Measurements from ENCODE around the gene MT2A.

GRCh38 chr16:56610017-56610608 lies 1.7 kb downstream of the MT2A start:
- TF ChIP-seq CTCF (IDR thresholded peaks at IDR 0.05) (no peak), POLR2A (IDR thresholded peaks at IDR 0.05) (peak; percentile 60)

All from transverse colon (tissue), 3 donors.